ENCODE results near the gene B3GNT8.
"Not testable (repeated sequence)": the region's sequence is repeated elsewhere in the genome, so short reads cannot be mapped to it uniquely, and the experiment has no call there.

Gene B3GNT8

DNA sequence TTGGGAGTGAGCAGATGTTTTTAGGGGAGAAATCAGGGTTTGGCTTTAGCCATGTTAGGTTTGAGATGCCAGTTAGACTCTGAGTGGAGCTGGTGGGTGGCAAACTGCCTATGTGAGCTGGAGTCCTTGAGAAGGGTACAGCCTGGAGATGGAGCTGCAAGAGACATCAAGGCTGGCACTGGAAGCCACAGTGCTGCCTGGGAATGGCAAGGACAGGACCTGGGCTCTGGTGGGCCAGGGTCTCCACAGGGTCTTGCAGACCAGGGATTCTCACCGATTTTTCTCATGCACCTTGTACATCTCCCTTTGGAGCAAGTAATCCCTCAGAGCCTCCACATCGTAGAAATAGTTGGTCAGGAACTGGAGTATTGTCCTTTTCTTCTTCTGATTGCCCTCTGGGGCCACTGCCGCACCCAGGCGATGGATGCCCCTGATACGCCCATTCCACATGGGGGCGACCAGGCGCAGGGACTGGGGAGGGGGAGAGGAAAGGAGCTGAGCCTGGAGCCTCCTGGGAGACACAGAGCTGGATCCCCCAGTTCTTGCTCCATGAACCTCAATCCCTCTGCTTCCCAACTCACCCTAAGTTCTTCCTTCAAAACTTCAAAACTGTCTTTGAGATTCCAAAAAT, 10.9 kb upstream of the B3GNT8 start:
- in situ Hi-C loops (cut with HindIII; ENCODE audit: low sequenced_read_pairs): no loop called here

DNA sequence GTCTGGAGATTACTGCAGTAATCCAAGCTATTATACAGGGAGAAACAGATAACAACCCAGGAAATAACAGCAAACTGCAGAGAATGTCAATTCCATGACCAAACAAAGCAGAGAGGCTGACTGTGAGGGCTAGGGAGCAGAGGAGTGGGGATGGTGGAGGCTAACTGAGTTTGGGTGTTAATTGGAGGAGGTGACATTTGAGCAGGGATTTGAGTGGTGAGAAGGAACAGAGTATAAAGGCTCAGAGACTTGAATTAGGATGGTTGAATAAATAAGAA, 9.4 kb upstream of the B3GNT8 start:
- in situ Hi-C loops (cut with HindIII; ENCODE audit: low sequenced_read_pairs): no loop called here

DNA sequence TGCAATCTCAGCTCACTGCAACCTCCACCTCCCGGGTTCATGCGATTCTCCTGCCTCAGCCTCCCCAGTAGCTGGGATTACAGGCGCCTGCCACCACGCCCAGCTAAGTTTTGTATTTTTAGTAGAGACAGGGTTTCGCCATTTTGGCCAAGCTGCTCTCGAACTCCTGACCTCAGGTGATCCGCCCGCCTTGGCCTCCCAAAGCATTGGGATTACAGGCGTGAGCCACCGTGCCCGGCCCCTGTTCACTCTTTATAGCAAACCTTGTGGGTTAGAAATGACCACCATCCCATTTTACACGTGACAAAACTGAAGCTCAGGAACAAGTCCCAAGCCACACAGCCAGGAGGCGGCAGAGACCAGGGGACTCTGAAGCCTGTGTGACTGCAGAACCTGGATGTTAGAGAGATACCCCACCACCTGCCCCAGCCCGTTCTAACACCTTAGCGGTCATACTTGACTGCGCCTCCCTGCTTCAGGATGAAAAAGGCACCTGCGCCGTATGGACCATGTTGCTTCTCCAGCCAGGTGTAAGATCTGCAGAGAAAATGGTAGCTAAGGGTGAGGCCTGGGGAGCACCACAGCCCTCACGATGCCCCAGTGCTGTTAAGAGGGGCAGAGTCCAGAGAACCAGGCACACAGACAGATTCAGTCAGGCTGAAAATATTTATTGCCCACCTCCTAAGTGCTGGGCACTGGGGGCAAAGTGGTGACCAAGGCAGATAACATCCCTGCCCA, 8.9 kb upstream of the B3GNT8 start:
- in situ Hi-C loops (cut with HindIII; ENCODE audit: low sequenced_read_pairs): no loop called here

DNA sequence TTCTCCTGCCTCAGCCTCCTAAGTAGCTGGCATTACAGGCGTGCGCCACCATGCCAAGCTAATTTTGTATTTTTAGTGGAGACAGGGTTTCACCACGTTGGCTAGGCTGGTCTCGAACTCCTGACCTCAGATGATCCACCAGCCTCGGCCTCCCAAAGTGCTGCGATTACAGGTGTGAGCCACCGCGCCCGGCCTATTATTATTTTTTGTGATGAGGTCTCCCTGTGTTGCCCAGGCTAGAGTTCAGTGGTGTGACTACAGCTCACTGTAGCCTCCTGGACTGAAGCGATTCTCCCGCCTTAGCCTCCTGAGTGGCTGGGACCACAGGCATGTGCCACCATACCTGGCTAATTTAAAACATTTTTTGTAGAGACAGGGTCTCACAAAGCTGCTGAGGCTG, 8.2 kb upstream of the B3GNT8 start:
- in situ Hi-C loops (cut with HindIII; ENCODE audit: low sequenced_read_pairs): not testable (repeated sequence)

DNA sequence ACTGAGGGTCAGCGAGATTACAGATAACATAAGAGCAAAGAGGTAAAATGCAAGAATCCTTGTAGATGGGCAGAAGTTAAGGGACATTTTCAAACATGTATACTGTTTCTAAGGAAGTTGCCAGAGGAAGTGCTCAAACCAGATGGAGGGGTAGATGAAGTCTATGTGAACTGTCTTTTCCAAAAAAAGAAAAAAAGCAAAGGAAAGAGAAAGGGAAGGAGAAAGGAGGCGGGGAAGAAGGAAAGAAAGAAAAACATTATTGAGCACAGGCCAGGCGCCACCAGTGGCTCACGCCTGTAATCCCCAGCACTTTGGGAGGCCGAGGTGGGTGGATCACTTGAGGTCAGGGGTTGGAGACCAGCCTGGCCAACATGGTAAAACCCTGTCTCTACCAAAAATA, 7.3 kb upstream of the B3GNT8 start:
- in situ Hi-C loops (cut with HindIII; ENCODE audit: low sequenced_read_pairs): no loop called here

DNA sequence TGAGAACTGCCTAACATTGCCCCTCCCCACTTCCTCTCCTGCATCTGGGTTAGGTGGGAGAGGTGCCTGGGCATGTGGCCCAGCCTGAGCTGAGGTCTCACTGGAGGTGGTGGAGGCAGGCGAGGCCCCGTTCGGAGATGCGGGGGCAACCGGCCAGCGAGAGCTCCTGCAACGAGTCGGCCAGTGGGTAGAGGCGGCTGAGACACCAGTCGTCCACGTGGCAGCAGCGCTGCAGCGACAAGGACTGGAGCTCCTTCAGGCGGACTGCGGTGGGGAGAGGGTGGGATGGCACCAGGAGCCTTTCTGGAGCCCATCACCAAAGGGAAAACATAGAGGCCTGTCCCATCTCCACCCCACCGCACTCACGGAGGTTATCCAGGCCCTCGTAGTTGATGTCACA, 6.0 kb upstream of the B3GNT8 start:
- in situ Hi-C loops (cut with HindIII; ENCODE audit: low sequenced_read_pairs): no loop called here

DNA sequence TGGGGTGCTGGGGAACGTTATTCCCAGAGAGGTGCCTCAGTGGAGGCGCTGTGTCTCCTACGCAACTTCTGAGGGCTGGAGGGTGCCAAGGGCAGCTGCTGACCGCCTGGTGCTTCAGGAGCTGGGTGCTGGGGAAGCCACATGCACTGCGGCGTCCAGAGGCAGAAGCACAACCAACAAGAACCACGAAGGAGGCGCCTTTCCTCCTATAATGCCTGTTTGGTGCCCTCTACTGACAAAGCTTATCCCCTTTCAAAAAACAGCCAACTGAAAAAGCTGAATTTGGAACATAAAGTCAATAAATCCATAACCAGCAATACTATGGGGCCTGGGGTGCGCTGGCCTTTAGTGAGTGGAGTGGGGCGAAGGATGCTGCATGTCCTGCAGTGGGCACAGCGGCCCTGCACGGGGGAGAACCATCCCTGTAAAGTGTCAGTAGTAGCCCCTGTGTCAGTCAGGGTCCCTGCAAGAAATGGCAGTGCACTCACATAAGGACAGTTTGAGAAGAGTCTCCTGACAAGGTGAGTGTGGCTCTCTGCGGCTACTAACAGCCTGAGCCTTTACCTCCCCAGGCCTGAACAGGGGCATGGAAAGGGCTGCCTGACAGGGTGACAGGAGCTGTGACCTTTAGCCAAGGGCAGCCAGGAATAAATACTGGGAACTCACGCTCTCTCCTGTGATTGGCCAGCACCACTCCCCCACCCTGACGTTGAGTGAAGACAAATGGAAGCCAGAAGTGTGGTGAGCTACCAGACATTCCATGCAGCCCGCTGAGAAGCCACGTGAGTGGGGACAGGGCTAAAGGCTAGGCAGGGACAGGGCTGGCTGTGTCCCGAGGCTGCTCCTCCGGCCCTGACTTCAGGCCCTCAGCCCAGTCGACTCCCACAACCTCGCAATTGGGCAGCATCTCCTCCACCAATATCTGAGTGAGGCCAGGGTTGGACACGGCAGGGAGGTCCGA, 4.5 kb upstream of the B3GNT8 start:
- in situ Hi-C loops (cut with HindIII; ENCODE audit: low sequenced_read_pairs): no loop called here

DNA sequence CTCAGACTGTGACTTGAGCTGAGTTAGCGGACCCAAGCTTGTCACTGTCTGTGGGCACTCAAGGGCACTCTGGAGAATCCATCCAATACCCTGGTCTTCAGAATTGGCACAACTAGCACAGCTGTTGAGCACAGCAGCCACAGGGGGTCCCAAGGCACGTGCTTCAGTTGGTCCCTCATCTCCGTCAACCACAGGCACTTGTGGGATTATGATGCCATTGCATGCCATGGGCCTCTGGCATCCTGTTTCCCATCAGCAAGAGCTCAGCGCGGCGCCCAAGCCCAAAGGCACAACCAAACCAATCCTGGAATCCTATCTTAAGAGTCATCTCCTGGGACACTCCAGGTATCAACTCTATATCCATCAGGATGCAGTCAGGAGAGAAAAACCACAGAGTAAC, 3.7 kb upstream of the B3GNT8 start:
- in situ Hi-C loops (cut with HindIII; ENCODE audit: low sequenced_read_pairs): no loop called here

DNA sequence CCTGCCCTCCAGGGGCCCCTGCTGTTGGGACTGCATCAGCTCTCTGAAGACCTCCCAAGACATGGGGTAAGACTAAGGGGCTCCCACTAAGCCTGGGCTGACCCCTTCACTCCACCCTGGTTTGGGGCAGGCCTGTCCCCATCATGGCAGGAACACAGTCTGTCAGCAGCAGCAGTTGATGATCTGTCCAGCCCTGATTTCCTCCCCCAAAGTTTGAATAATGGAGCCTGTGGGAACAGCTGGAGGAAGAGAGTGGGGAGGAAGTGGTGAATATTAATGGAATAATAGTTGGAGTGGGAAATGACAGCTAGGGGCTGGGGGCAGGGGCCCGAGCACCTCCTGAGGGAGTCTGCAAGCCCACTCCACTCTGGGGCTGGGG, 1.3 kb upstream of the B3GNT8 start:
- in situ Hi-C loops (cut with HindIII; ENCODE audit: low sequenced_read_pairs): loop anchor here (10.0 kb wide), 1 partner anchor 146 kb away; the partner anchor contains the start of gene CEACAM21

DNA sequence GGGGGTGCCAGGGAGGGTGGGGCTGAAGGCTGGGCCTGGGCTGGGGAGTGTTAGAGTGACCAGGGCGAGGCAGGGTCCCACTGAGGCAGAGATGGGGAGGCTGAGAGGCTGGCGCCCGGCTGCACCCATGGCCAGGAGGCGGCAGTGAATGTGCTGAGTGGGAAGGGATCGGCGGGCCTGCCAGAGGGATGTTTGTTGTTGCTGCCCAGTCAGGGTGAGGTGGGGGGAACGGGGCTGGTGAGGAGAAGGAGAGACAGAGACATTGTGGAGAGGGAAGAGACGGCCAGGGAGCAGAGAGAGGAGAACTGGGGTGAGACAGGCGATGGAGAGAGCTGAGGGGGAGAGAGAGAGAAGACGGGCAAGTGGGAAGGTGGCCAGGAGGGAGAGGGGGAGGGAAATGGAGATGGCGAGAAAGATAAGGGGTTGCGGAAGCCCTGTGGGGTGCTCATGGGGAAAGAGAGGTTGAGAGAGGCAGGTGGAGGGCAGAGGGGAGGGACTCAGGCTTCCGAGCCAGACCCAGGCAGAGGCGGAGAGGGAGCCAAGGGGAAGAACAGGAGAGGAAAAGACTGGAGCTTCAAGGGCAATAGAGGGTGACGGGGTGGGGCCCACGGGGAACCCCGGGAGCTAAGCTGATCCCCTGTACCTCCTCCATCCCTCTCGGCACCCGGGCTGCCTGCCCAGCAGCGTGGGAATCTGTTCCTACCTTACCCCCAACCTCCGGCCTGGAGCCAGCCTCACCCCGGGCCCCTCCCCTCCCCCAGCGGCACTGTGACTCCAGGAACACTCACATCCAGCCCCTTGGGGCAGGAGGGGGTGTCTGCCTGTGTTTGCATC, 690 bp upstream of the B3GNT8 start:
- in situ Hi-C loops (cut with HindIII; ENCODE audit: low sequenced_read_pairs): loop anchor here (10.0 kb wide), 1 partner anchor 147 kb away; the partner anchor contains the start of gene CEACAM21

DNA sequence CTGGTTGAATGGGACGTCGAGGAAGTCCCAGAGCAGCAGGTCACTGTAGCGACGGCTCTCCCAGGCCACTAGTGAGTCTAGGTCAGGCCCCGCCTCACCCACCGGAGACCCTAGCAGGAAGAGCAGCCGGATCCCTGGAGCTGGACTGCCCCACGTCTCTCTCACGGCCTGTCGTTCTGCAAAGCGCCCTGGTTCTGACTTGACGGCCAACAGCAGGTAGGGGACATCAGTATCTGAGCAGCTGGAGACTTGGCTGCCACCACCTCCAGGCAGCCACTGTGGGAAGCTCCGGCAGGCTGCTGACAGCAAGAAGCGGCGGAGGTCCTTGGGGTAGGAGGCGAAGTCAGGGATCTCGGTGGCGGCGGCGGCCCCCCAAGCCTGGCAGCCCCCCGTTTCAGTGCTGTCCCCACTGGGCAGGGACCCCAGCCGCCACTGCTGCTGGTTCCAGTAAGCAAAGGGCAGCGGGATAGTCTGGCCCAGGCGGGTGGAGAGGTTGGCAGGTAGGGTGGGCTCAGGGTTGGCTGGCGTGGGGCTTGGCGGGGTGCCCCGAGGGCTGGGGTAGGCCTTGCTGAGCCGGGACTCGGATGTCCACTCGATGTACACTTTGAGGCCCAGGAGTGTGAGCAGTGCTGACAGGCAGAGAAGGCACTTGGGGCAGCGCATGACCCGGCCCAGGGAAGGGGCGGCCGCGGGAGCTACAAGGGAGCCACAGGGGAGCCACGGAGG, 895 bp downstream of the B3GNT8 start:
- in situ Hi-C loops (cut with HindIII; ENCODE audit: low sequenced_read_pairs): loop anchor here (10.0 kb wide), 1 partner anchor 149 kb away; the partner anchor contains the start of gene CEACAM21

DNA sequence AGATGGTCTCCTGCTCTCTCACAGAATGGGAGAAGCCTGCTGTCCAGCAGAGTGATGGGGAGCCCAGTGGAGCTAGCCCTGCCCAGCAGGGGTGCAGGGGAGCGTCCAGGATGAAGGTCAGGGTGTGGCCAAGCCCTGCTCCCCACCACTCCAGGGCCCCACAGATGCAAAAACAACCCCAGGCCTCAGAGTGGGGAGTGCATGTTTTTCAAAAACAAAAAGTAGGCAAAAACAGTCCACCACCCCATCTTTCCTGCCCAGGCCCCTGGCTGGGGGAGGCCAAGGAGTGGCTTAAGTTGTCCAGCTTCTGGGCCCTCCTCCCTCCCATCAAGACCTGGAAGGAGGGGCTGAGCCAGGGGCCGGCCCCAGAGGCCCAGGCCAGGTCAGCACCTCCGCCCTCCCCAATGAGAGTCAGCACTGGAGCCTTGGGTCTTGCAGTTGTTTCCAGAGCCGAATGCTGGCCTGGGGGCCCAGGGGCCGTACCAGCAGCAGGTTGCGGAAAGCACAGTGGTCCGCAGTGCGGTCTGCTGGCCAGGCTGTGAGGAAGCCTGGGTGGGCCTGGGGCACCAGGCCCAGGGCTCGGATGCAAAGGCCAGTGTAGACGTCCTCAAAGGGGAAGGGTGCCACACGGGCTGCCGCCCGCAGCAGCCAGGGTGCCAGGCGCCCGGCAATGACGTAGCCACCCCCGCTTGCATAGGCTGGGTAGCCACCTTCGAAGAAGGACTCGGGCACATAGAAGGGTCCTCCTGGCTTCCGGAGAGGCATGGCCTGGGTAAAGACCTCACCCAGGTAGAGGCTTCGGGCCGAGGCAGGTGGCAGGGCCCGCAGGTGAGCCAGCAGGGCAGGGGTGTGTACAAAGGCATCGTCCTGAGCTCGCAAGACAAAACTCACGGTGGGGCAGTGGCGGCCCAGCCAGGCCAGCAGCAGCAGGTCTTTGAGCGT, 1.7 kb downstream of the B3GNT8 start:
- in situ Hi-C loops (cut with HindIII; ENCODE audit: low sequenced_read_pairs): loop anchor here (10.0 kb wide), 1 partner anchor 149 kb away; the partner anchor contains the start of gene CEACAM21

DNA sequence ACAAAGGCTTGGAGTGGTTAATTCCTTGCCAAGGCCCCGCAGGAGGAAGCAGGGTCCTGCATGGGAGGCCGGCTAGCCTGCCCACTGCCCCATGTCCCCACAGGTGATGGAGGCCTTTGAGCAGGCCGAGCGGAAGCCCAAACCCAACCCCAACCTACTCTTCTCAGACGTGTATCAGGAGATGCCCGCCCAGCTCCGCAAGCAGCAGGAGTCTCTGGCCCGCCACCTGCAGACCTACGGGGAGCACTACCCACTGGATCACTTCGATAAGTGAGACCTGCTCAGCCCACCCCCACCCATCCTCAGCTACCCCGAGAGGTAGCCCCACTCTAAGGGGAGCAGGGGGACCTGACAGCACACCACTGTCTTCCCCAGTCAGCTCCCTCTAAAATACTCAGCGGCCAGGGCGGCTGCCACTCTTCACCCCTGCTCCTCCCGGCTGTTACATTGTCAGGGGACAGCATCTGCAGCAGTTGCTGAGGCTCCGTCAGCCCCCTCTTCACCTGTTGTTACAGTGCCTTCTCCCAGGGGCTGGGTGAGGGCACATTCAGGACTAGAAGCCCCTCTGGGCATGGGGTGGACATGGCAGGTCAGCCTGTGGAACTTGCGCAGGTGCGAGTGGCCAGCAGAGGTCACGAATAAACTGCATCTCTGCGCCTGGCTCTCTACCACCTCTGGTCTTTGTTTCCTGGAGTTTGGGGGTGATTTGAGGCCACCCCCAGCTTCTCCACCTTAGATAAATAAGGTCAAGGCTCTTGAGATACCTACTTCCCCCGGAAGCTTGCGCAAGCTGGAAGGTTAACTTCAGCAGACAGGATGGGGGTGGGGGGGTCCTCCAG, 2.6 kb downstream of the B3GNT8 start:
- in situ Hi-C loops (cut with HindIII; ENCODE audit: low sequenced_read_pairs): loop anchor here (10.0 kb wide), 1 partner anchor 150 kb away; the partner anchor contains the start of gene CEACAM21

DNA sequence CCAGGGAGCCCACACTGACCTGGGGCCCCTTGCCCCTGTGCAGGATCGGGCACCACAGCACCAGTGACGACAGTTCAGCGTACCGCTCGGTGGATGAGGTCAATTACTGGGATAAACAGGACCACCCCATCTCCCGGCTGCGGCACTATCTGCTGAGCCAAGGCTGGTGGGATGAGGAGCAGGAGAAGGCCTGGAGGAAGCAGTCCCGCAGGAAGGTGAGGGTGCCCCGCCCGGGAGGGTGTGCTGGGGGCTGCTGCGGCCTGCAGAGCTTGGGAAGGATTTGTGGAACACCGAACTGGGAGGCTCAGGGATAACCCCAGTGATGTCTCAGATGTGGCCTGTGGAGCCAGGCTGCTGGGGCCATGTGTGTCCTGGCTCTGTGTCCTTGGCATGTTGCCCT, 4.2 kb downstream of the B3GNT8 start:
- in situ Hi-C loops (cut with HindIII; ENCODE audit: low sequenced_read_pairs): loop anchor here (10.0 kb wide), 1 partner anchor 152 kb away; the partner anchor contains the start of gene CEACAM21

DNA sequence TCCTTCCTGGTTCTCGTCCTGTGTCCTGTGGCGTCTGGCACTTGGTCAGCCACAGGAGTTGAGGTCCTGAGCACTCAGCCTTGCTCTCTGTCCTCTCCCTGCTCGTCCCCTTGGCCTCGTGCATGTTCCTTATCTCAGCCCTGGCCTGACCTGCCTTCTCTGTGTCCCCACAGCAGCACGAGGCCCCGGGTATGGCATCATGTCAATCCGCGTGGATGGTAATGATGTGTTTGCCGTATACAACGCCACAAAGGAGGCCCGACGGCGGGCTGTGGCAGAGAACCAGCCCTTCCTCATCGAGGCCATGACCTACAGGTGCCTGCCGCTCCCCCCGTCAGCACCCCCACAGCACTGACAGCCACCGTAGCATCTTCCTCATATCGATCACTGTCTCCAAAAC, 4.7 kb downstream of the B3GNT8 start:
- in situ Hi-C loops (cut with HindIII; ENCODE audit: low sequenced_read_pairs): loop anchor here (10.0 kb wide), 1 partner anchor 152 kb away; the partner anchor contains the start of gene CEACAM21

DNA sequence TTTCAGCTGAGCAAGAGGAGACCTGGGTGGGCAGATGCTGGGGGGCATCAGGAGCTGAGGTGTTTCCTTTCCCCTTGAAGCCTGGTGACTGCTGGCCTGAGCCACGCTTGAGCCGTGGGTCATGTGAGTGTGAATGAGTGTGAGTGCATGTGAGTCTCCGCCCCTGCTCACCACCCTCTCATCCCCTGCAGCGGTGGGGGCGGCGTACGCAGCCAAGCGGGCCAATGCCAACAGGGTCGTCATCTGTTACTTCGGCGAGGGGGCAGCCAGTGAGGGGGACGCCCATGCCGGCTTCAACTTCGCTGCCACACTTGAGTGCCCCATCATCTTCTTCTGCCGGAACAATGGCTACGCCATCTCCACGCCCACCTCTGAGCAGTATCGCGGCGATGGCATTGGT, 5.2 kb downstream of the B3GNT8 start:
- in situ Hi-C loops (cut with HindIII; ENCODE audit: low sequenced_read_pairs): loop anchor here (10.0 kb wide), 1 partner anchor 153 kb away; the partner anchor contains the start of gene CEACAM21

DNA sequence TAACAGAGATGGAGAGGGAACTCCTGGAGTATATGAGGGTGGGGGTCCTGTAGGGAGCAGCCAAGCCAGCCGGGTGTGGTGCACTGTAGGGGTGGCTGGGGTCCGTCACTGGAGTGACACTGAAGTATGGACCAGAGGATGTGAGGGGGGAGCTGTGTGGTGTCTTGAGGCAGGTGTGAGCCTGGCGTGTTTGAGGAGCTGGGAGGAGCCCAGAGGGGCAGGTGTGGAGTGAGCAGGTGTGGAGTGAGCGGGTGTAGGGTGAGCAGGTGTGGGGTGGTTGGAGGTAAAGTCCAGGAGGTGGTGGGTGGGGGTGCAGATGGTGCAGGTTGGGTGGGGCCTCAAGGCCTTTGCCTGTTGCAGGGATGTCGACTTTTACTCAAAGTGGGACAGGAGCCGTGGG, 5.9 kb downstream of the B3GNT8 start:
- in situ Hi-C loops (cut with HindIII; ENCODE audit: low sequenced_read_pairs): loop anchor here (10.0 kb wide), 1 partner anchor 153 kb away; the partner anchor contains the start of gene CEACAM21
